Right lobe of liver (tissue), 6 donors: ENCODE measurements around the gene RGS10. TPM values are rescaled to one million over a fixed set of nuclear protein-coding genes. Genes with fewer than 3 reads are reported as not detected.
A peak's percentile ranks its signal among the peaks of the same experiment; 100 is the strongest.
"Not testable (repeated sequence)": the region's sequence is repeated elsewhere in the genome, so short reads cannot be mapped to it uniquely, and the experiment has no call there.

Experiments
- ATAC-seq, 4 donors: fragments of 200-7000 bp; cut with Tn5 transposase; one replicate each; pipeline ENCODE4 v1.9.1; 2020; ENCODE audit warnings: mild to moderate bottlenecking in 4 of 4, moderate library complexity in 4 of 4
- DNase-seq, 3 donors: peaks; one replicate each; pipeline ENCODE4 v3.0.0-alpha.2; 2020
- H3K27ac ChIP-seq, 3 donors: fragments of 200-600 bp; one replicate each; pipeline ENCODE4 v1.8.0; 2022
- H3K27me3 ChIP-seq, 2 donors: fragments of 200-600 bp; one replicate each; pipeline ENCODE4 v1.8.0; 2022
- H3K36me3 ChIP-seq, 4 donors: fragments of 200-600 bp; sonication (generic) in 1 of 4; one replicate each; pipeline versions ENCODE4 v1.5.1 to v1.8.0; 2017 to 2022; ENCODE audit warnings: control low read depth in 1 of 4
- H3K4me1 ChIP-seq, 4 donors: fragments of 200-600 bp; sonication (generic) in 1 of 4; one replicate each; pipeline versions ENCODE4 v1.5.1 to v1.8.0; 2017 to 2022; ENCODE audit warnings: control low read depth in 1 of 4
- H3K4me3 ChIP-seq, 3 donors: fragments of 200-600 bp; one replicate each; pipeline ENCODE4 v1.8.0; 2022
- H3K9me3 ChIP-seq, 4 donors: fragments of 200-600 bp; sonication (generic) in 1 of 4; one replicate each; pipeline versions ENCODE4 v1.5.1 to v1.8.0; 2017 to 2022; ENCODE audit warnings: control low read depth in 1 of 4
- POLR2A ChIP-seq: fragments of 450-650 bp; IDR thresholded peaks from one replicate; pipeline ENCODE4 v1.6.1; 2017; ENCODE audit warnings: antibody characterized with exemption, mild to moderate bottlenecking
- WGBS: methylation state at CpG from one replicate; pipeline ENCODE4 v1.1.6; 2018; ENCODE audit warnings: low coverage, low lambda C conversion rate; ENCODE audit not compliant: insufficient coverage; ENCODE audit errors: missing lambda C conversion rate; 5-methylcytosine and 5-hydroxymethylcytosine counted together
- intact Hi-C, 2 donors: fragments of 100-400 bp; cut with DNase I; formaldehyde crosslinking; loops; one replicate each; pipeline versions ENCODE4 v1.11.2 to v1.14.1; 2022
- total RNA-seq, 6 experiments: library from RNA; depleted of rRNA in 2 of 6; stranded (reverse); fragments of >200 nt in 2 of 6; fragmentation: NEBNext Ultra II Directional in 3 of 6; extraction: Animal tissue kit (Norgen Biotek cat#: 25700) in 3 of 6; gene quantifications; one replicate each; pipeline versions ENCODE4 v1.1.0 to v1.2.4, GENCODE V29; 2016 to 2023
- TF ChIP-seq, protein P1 (sequence below), 4 donors: fragments of 200-600 bp in 3 of 4; fragments of 450-650 bp in 1 of 4; IDR thresholded peaks; one replicate each; pipeline versions ENCODE4 v1.5.1 to v1.8.0; 2016 to 2022; ENCODE audit warnings: antibody characterized with exemption in 4 of 4, mild to moderate bottlenecking in 2 of 4
- donor health status: DM: no; HTN: yes; CAD: no.
- donor health status: DM: no; HTN: no; CAD: no.
- donor health status: DM: no; HTN: no; CAD: no.
- donor health status: DM: no; HTN: yes; CAD: no.
- donor health status: DM: no; HTN: yes; CAD: no.

The RGS10 gene
- total RNA-seq, 6 experiments from 2014 or later: 0.95 to 5.2 (median 3.7) TPM

DNA sequence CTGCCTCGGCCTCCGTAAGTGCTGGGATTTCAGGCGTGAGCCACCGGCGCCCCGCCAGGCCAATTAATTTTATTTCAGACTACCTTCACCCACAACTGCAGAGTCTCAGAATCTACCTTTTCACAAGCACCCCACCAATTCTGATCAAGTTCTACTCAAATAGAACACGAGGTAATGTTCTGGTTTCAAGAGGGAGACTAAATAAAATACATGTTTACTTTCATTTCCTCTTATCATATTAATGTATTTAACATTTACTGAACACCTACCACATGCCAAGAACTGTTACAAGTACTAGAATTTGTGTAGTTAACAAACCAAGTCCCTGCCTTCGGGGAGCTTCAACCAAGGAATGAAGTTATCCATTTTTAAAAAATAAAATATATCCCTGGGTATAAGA is 25.5 kb upstream of the RGS10 start:
- intact Hi-C loops: no loop called here
- WGBS: 85% methylated on average over 5 of the region's 8 CpGs

DNA sequence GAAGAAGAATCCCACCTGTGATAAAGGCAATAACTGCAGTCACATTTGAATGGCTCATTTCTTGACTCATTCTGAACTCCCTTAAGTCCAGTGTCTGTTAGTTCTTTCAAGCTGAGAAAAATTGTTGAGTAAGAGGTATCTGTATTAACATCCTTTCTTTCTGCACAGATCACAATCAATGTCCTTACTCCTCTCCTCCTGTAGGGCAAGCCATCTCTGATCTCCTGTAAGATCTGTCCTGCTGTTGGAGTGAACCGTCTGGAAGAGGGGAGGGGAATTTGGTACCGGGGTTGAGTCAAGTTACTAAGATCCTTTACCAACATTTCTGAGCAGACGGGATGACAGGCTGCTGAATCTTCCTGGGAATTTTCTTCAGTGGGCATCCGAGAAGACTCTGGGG is 19.6 kb upstream of the RGS10 start:
- H3K27ac ChIP-seq: no peak overlapping the region
- no CpG with 5 or more reads among the region's 4 CpGs for WGBS
- no peaks in the 10 kb centered on the region for H3K4me1 ChIP-seq
- no peaks in the 10 kb centered on the region for H3K27me3 ChIP-seq
- TF ChIP-seq, protein P1, sequence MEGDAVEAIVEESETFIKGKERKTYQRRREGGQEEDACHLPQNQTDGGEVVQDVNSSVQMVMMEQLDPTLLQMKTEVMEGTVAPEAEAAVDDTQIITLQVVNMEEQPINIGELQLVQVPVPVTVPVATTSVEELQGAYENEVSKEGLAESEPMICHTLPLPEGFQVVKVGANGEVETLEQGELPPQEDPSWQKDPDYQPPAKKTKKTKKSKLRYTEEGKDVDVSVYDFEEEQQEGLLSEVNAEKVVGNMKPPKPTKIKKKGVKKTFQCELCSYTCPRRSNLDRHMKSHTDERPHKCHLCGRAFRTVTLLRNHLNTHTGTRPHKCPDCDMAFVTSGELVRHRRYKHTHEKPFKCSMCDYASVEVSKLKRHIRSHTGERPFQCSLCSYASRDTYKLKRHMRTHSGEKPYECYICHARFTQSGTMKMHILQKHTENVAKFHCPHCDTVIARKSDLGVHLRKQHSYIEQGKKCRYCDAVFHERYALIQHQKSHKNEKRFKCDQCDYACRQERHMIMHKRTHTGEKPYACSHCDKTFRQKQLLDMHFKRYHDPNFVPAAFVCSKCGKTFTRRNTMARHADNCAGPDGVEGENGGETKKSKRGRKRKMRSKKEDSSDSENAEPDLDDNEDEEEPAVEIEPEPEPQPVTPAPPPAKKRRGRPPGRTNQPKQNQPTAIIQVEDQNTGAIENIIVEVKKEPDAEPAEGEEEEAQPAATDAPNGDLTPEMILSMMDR (IDR thresholded peaks at IDR 0.05): no peak
- no peak for TF ChIP-seq POLR2A
- ATAC-seq: no peak
- no peak for DNase-seq
- intact Hi-C loops: no loop called here
- H3K9me3 ChIP-seq: no peaks in the 10 kb centered on the region
- no peak overlapping the region for H3K4me3 ChIP-seq
- H3K36me3 ChIP-seq: no peaks in the 10 kb centered on the region

More for the DNA sequence above, 25.5 kb upstream of the RGS10 start:
- H3K4me3 ChIP-seq: no peak overlapping the region
- H3K9me3 ChIP-seq: no peaks in the 10 kb centered on the region
- H3K27me3 ChIP-seq: no peaks in the 10 kb centered on the region
- TF ChIP-seq, protein P1 (IDR thresholded peaks at IDR 0.05): no peak
- no peak for TF ChIP-seq POLR2A
- DNase-seq: no peak
- H3K4me1 ChIP-seq: no peaks in the 10 kb centered on the region
- no peak for ATAC-seq
- no peak overlapping the region for H3K27ac ChIP-seq
- H3K36me3 ChIP-seq: peaks cover 0 to 11% (median 3%) of the 10 kb centered on the region in 4 donors

DNA sequence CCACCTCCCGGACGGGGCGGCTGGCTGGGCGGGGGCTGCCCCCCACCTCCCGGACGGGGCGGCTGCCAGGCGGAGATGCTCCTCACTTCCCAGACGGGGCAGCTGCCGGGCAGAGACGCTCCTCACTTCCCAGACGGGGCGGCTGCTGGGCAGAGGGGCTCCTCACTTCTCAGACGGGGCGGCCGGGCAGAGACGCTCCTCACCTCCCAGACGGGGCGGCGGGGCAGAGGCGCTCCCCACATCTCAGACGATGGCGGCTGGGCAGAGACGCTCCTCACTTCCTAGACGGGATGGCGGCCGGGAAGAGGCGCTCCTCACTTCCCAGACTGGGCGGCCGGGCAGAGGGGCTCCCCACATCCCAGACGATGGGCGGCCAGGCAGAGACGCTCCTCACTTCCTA is 17.0 kb upstream of the RGS10 start:
- H3K27me3 ChIP-seq, H3K36me3 ChIP-seq, ATAC-seq, H3K27ac ChIP-seq, DNase-seq, intact Hi-C loops, H3K4me1 ChIP-seq, H3K9me3 ChIP-seq, H3K4me3 ChIP-seq: not testable (repeated sequence)
- 87% methylated on average over 4 of the region's 33 CpGs for WGBS

DNA sequence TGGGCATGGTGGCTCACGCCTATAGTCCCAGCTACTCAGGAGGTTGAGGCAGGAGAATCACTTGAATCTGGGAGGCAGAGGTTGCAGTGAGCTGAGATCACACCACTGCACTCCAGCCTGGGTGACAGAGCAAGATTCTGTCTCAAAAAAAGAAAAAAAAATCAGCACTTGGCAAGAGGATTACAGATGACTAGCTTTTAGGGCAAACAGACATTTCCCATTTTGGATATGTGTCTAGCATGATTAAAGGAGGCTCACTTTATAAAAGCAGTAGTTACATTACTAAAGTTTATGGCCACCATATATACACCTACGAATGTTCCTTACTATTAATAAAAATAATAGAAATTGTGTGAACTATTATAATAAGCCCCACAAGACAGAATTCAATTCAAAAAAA is 13.6 kb upstream of the RGS10 start:
- H3K4me1 ChIP-seq, DNase-seq, H3K9me3 ChIP-seq, H3K27me3 ChIP-seq, H3K4me3 ChIP-seq, intact Hi-C loops, H3K27ac ChIP-seq, ATAC-seq, H3K36me3 ChIP-seq: not testable (repeated sequence)
- WGBS: 55% methylated on average over 1 of the region's 2 CpGs

GRCh38 chr10:119555178-119555784 is 12.8 kb upstream of the RGS10 start:
- DNase-seq (no peak), ATAC-seq (no peak)
- Histone ChIP-seq H3K4me3 (no peak overlapping the region), H3K27ac (no peak overlapping the region), H3K9me3 (no peaks in the 10 kb centered on the region), H3K4me1 (no peaks in the 10 kb centered on the region), H3K27me3 (no peaks in the 10 kb centered on the region), H3K36me3 (no peaks in the 10 kb centered on the region)
- 88% methylated on average over 5 of the region's 6 CpGs for WGBS
- intact Hi-C loops: no loop called here
- TF ChIP-seq POLR2A: no peak
- TF ChIP-seq, protein P1 (IDR thresholded peaks at IDR 0.05): no peak

- TF ChIP-seq POLR2A: no peak
- TF ChIP-seq, protein P1 (IDR thresholded peaks at IDR 0.05): no peak
- ATAC-seq (peak in 1 of 4 donors; percentile 31), DNase-seq (no peak)
- no peaks in the 10 kb centered on the region for H3K4me1 ChIP-seq
- no peak overlapping the region for H3K4me3 ChIP-seq
- 60% methylated on average over 4 of the region's 4 CpGs for WGBS
- H3K27ac ChIP-seq: no peak overlapping the region
- no peaks in the 10 kb centered on the region for H3K9me3 ChIP-seq
- intact Hi-C loops: no loop called here
- H3K27me3 ChIP-seq: no peaks in the 10 kb centered on the region
- H3K36me3 ChIP-seq: no peaks in the 10 kb centered on the region
These were observed 8.3 kb upstream of the RGS10 start for GRCh38 chr10:119550827-119551226.
